Measurements from ENCODE around the gene BET1. TPM values are rescaled to one million over a fixed set of nuclear protein-coding genes. Genes with fewer than 3 reads are reported as not detected.

Gene BET1
- total RNA-seq, 1 donor from 2014 or later: 35.4 TPM

- H3K27me3 ChIP-seq (ENCODE audit: control insufficient read depth, insufficient read depth, low read length): no peaks in the 10 kb centered on the region
- H3K36me3 ChIP-seq (ENCODE audit: control insufficient read depth, insufficient read depth, low read length): no peaks in the 10 kb centered on the region
- TF ChIP-seq CTCF (IDR thresholded peaks at IDR 0.05; ENCODE audit: insufficient read depth, low read length, poor library complexity, severe bottlenecking): no peak
- H3K4me3 ChIP-seq (ENCODE audit: low read depth, low read length): no peak overlapping the region
- no peak for DNase-seq (ENCODE audit: low read depth)
Measured at GRCh38 chr7:93955304-93955703, 48.9 kb downstream of the BET1 start.

GRCh38 chr7:93949423-93949822, 54.7 kb downstream of the BET1 start:
- Histone ChIP-seq H3K4me3 (ENCODE audit: low read depth, low read length) (no peak overlapping the region), H3K27me3 (ENCODE audit: control insufficient read depth, insufficient read depth, low read length) (no peaks in the 10 kb centered on the region), H3K36me3 (ENCODE audit: control insufficient read depth, insufficient read depth, low read length) (no peaks in the 10 kb centered on the region)
- no peak for TF ChIP-seq CTCF (IDR thresholded peaks at IDR 0.05; ENCODE audit: insufficient read depth, low read length, poor library complexity, severe bottlenecking)
- DNase-seq (ENCODE audit: low read depth): peak; percentile 26

DNA sequence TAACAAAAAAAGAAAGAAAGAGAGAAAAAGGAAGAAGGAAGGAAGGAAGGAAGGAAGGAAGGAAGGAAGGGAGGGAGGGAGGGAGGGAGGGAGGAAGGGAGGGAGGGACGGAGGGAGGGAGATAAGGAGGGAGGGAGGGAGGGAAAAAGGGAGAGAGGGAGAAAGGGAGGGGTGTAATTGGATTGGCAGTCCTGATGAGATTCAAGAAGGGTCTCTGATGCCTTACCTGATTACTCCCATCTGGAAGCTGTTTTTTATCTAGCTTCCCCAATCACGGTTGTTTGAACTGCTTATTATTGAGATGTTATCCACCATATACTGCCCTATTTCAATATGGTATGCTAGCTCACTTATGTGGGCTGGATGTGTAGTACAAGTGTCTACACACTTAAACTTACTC, 55.3 kb downstream of the BET1 start:
- DNase-seq (ENCODE audit: low read depth): no peak
- no peaks in the 10 kb centered on the region for H3K27me3 ChIP-seq (ENCODE audit: control insufficient read depth, insufficient read depth, low read length)
- no peak overlapping the region for H3K4me3 ChIP-seq (ENCODE audit: low read depth, low read length)
- TF ChIP-seq CTCF (IDR thresholded peaks at IDR 0.05; ENCODE audit: insufficient read depth, low read length, poor library complexity, severe bottlenecking): no peak
- no peaks in the 10 kb centered on the region for H3K36me3 ChIP-seq (ENCODE audit: control insufficient read depth, insufficient read depth, low read length)

- TF ChIP-seq CTCF (IDR thresholded peaks at IDR 0.05; ENCODE audit: insufficient read depth, low read length, poor library complexity, severe bottlenecking): no peak
- H3K27me3 ChIP-seq (ENCODE audit: control insufficient read depth, insufficient read depth, low read length): no peaks in the 10 kb centered on the region
- H3K36me3 ChIP-seq (ENCODE audit: control insufficient read depth, insufficient read depth, low read length): no peaks in the 10 kb centered on the region
- H3K4me3 ChIP-seq (ENCODE audit: low read depth, low read length): no peak overlapping the region
- DNase-seq (ENCODE audit: low read depth): no peak
Measured at GRCh38 chr7:93948106-93948505, 56.0 kb downstream of the BET1 start.

DNA sequence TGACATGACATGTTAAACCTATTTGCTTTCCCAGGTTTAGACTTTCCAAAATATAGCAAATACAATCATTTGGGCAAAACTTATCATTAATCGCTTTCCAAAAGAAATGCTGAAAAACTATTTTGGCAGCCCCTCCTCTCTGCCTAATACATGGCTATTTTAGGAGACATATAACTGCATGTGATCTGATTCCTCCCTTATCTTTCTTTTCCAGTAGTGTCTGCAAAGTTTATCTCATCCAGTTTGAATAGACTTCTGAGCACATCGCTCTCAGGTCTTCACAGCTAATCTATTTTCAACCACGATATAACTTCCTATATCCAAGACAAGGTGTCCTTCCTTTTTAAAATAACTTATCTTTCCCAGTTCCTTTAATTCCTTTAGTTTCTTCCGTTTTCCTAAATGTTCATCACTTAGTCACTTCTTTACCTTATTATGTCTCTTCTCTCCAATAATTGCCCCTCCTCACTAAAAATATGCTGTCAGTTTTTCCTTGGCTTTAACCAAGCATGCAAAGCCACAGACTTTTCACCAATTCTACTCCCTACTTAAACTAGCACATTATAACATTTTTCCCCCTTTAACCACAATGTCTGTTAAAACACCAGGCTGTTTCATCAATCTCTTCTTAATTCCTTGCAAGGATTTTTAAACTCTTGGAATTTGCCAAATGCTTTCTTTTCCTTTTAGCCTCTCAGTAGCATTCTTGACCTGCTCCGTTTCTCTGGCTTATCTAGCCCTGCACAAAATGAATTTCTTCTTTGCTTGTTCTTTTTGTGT, 58.2 kb downstream of the BET1 start:
- Histone ChIP-seq H3K36me3 (ENCODE audit: control insufficient read depth, insufficient read depth, low read length) (no peaks in the 10 kb centered on the region), H3K4me3 (ENCODE audit: low read depth, low read length) (no peak overlapping the region), H3K27me3 (ENCODE audit: control insufficient read depth, insufficient read depth, low read length) (no peaks in the 10 kb centered on the region)
- TF ChIP-seq CTCF (IDR thresholded peaks at IDR 0.05; ENCODE audit: insufficient read depth, low read length, poor library complexity, severe bottlenecking): no peak
- no peak for DNase-seq (ENCODE audit: low read depth)

GRCh38 chr7:93945083-93945482, 59.1 kb downstream of the BET1 start:
- H3K36me3 ChIP-seq (ENCODE audit: control insufficient read depth, insufficient read depth, low read length): no peaks in the 10 kb centered on the region
- DNase-seq (ENCODE audit: low read depth): no peak
- no peak overlapping the region for H3K4me3 ChIP-seq (ENCODE audit: low read depth, low read length)
- H3K27me3 ChIP-seq (ENCODE audit: control insufficient read depth, insufficient read depth, low read length): no peaks in the 10 kb centered on the region
- TF ChIP-seq CTCF (IDR thresholded peaks at IDR 0.05; ENCODE audit: insufficient read depth, low read length, poor library complexity, severe bottlenecking): no peak

Measured in kidney epithelial cell (primary cell).